Naive thymus-derived CD4-positive, alpha-beta T cell (primary cell): ENCODE measurements around the gene SLC17A1. TPM values are rescaled to one million over a fixed set of nuclear protein-coding genes. Genes with fewer than 3 reads are reported as not detected.

Source experiments
- ATAC-seq: fragments of 150-1000 bp; cut with Tn5 transposase; 2 replicates; pipeline ENCODE4 v1.10.0; 2021; ENCODE audit warnings: mild to moderate bottlenecking, moderate library complexity
- CTCF ChIA-PET: fragments of 350-600 bp; sonication (Branson Sonifier 250); formaldehyde crosslinking; loops from one replicate; lab custom pipeline; 2021; ENCODE audit warnings: antibody characterized with exemption; lab: Charles Lee
- POLR2A ChIA-PET: fragments of 350-600 bp; sonication (Branson Sonifier 250); formaldehyde crosslinking; loops from one replicate; lab custom pipeline; 2021; ENCODE audit warnings: antibody characterized with exemption, inconsistent platforms; lab: Charles Lee
- DNase-seq, 9 donors: peaks; one replicate each; pipeline versions ENCODE4 v3.0.0 to v3.0.0-alpha.2; 2020 to 2022; ENCODE audit warnings: mixed read lengths in 1 of 9
- H3K27ac ChIP-seq: one replicate; pipeline ENCODE4 v1.7.0; 2013; ENCODE audit warnings: mild to moderate bottlenecking, low read depth, low read length, moderate library complexity
- H3K27me3 ChIP-seq, 2 donors: one replicate each; pipeline ENCODE4 v1.7.0; 2013; ENCODE audit warnings: low read length in 2 of 2, mild to moderate bottlenecking in 2 of 2, moderate library complexity in 2 of 2; ENCODE audit not compliant: control insufficient read depth in 2 of 2, insufficient read depth in 2 of 2
- H3K36me3 ChIP-seq, 3 experiments: 1 replicate in 2 of 3; 2 replicates in 1 of 3; pipeline ENCODE4 v1.7.0; 2013; ENCODE audit warnings: low read length in 3 of 3, mild to moderate bottlenecking in 3 of 3, moderate library complexity in 1 of 3; ENCODE audit not compliant: insufficient read depth in 3 of 3, control insufficient read depth in 2 of 3
- H3K4me1 ChIP-seq, 2 donors: one replicate each; pipeline ENCODE4 v1.7.0; 2013; ENCODE audit warnings: low read length in 2 of 2, mild to moderate bottlenecking in 2 of 2, moderate library complexity in 1 of 2; ENCODE audit not compliant: control insufficient read depth in 2 of 2, insufficient read depth in 2 of 2
- H3K4me3 ChIP-seq: 2 replicates; pipeline ENCODE4 v1.7.0; 2013; ENCODE audit warnings: mild to moderate bottlenecking, low read length
- H3K9me3 ChIP-seq, 3 experiments: 1 replicate in 2 of 3; 2 replicates in 1 of 3; pipeline ENCODE4 v1.7.0; 2013; ENCODE audit warnings: low read length in 3 of 3; ENCODE audit not compliant: control insufficient read depth in 2 of 3
- H3K27ac Mint-ChIP-seq, 9 donors: one replicate each; pipeline ENCODE4 v1.8.0; 2020 to 2022; ENCODE audit warnings: mixed read lengths in 9 of 9, mild to moderate bottlenecking in 8 of 9, moderate library complexity in 5 of 9, inconsistent platforms in 2 of 9
- H3K27me3 Mint-ChIP-seq, 5 donors: one replicate each; pipeline ENCODE4 v1.8.0; 2021 to 2022; ENCODE audit warnings: mixed read lengths in 5 of 5, mild to moderate bottlenecking in 1 of 5
- H3K36me3 Mint-ChIP-seq, 5 donors: one replicate each; pipeline ENCODE4 v1.8.0; 2020 to 2022; ENCODE audit warnings: mixed read lengths in 5 of 5, mild to moderate bottlenecking in 3 of 5, inconsistent platforms in 1 of 5
- H3K4me1 Mint-ChIP-seq, 7 donors: one replicate each; pipeline ENCODE4 v1.8.0; 2020 to 2022; ENCODE audit warnings: mixed read lengths in 7 of 7, mild to moderate bottlenecking in 3 of 7, inconsistent platforms in 1 of 7
- H3K4me3 Mint-ChIP-seq, 10 donors: one replicate each; pipeline ENCODE4 v1.8.0; 2020 to 2022; ENCODE audit warnings: mild to moderate bottlenecking in 10 of 10, mixed read lengths in 10 of 10, moderate library complexity in 6 of 10, inconsistent platforms in 2 of 10
- H3K9me3 Mint-ChIP-seq, 11 donors: one replicate each; pipeline ENCODE4 v1.8.0; 2020 to 2022; ENCODE audit warnings: mixed read lengths in 11 of 11, mild to moderate bottlenecking in 4 of 11, inconsistent platforms in 1 of 11, moderate library complexity in 1 of 11
- intact Hi-C, 2 donors: fragments of 100-400 bp; cut with micrococcal nuclease; formaldehyde crosslinking; loops; one replicate each; pipeline ENCODE4 v1.15.1; 2023
- polyA plus RNA-seq, 2 donors: library from polyadenylated mRNA; unstranded; fragments of 300-500 nt; fragmentation: Illumina TruSeq; gene quantifications; one replicate each; pipeline ENCODE4 v1.2.3, GENCODE V29; 2021
- total RNA-seq, 6 experiments: library from RNA in 5 of 6; stranded (reverse) in 5 of 6; gene quantifications; 1 replicate in 5 of 6; 2 replicates in 1 of 6; pipeline ENCODE4 v1.2.3 and lab custom pipeline; 2021 to 2026

SLC17A1 gene
- total and polyA plus RNA-seq, 7 experiments from 2014 or later: not detected

- Histone ChIP-seq H3K4me3 (no peak overlapping the region), H3K27ac (no peak overlapping the region), H3K4me1 (no peaks in the 10 kb centered on the region), H3K27me3 (peaks cover 0 to 3% of the 10 kb centered on the region in 2 donors), H3K9me3 (no peaks in the 10 kb centered on the region), H3K36me3 (no peaks in the 10 kb centered on the region)
- peaks cover 0 to 4% (median 0%) of the 10 kb centered on the region in 7 donors for H3K4me1 Mint-ChIP-seq
- POLR2A ChIA-PET: interaction anchor here (0.6 kb wide), 1 partner anchor 1862 kb away, joined by 3 read pairs; no protein-coding TSS in a partner anchor
- H3K4me3 Mint-ChIP-seq: no peak overlapping the region
- no peak overlapping the region for H3K27ac Mint-ChIP-seq
- DNase-seq (no peak), ATAC-seq (no peak)
- intact Hi-C loops: no loop called here
- peaks cover 27 to 38% (median 33%) of the 10 kb centered on the region in 5 donors for H3K27me3 Mint-ChIP-seq
- CTCF ChIA-PET: no interaction called here
- peaks cover 0 to 23% (median 10%) of the 10 kb centered on the region in 11 donors for H3K9me3 Mint-ChIP-seq
- H3K36me3 Mint-ChIP-seq: peaks cover 0 to 9% (median 0%) of the 10 kb centered on the region in 5 donors
Measured at GRCh38 chr6:25829375-25829774, 2.5 kb downstream of the SLC17A1 start.

GRCh38 chr6:25821341-25821740 is 10.5 kb downstream of the SLC17A1 start:
- ATAC-seq (no peak), DNase-seq (no peak)
- H3K27ac ChIP-seq: no peak overlapping the region
- H3K27me3 ChIP-seq: no peaks in the 10 kb centered on the region
- no peaks in the 10 kb centered on the region for H3K9me3 ChIP-seq
- no peaks in the 10 kb centered on the region for H3K4me1 ChIP-seq
- Mint-ChIP-seq H3K4me1 (peaks cover 0 to 4% (median 0%) of the 10 kb centered on the region in 7 donors), H3K27ac (no peak overlapping the region), H3K27me3 (peaks cover 13 to 31% (median 29%) of the 10 kb centered on the region in 5 donors), H3K4me3 (no peak overlapping the region), H3K36me3 (peaks cover 0 to 4% (median 0%) of the 10 kb centered on the region in 5 donors), H3K9me3 (peaks cover 0 to 24% (median 10%) of the 10 kb centered on the region in 11 donors)
- H3K4me3 ChIP-seq: no peak overlapping the region
- CTCF ChIA-PET: no interaction called here
- no peaks in the 10 kb centered on the region for H3K36me3 ChIP-seq
- intact Hi-C loops: no loop called here
- POLR2A ChIA-PET: no interaction called here

GRCh38 chr6:25816252-25816651 is 15.6 kb downstream of the SLC17A1 start:
- no peaks in the 10 kb centered on the region for H3K9me3 ChIP-seq
- no peaks in the 10 kb centered on the region for H3K27me3 ChIP-seq
- intact Hi-C loops: no loop called here
- no peaks in the 10 kb centered on the region for H3K4me1 ChIP-seq
- no peak overlapping the region for H3K27ac ChIP-seq
- ChIA-PET CTCF (interaction anchor here (1.4 kb wide), 1 partner anchor 96 kb away, joined by 4 read pairs; no protein-coding TSS in a partner anchor), POLR2A (no interaction called here)
- DNase-seq: no peak
- H3K9me3 Mint-ChIP-seq: peaks cover 0 to 8% (median 2%) of the 10 kb centered on the region in 11 donors
- ATAC-seq: no peak
- H3K36me3 Mint-ChIP-seq: peaks cover 0 to 1% (median 0%) of the 10 kb centered on the region in 5 donors
- peaks cover 10 to 26% (median 19%) of the 10 kb centered on the region in 5 donors for H3K27me3 Mint-ChIP-seq
- H3K27ac Mint-ChIP-seq: no peak overlapping the region
- H3K4me3 Mint-ChIP-seq: no peak overlapping the region
- H3K4me3 ChIP-seq: no peak overlapping the region
- peaks cover 0 to under 1% (median 0%) of the 10 kb centered on the region in 7 donors for H3K4me1 Mint-ChIP-seq
- H3K36me3 ChIP-seq: no peaks in the 10 kb centered on the region

GRCh38 chr6:25815194-25815593 is 16.7 kb downstream of the SLC17A1 start:
- Histone ChIP-seq H3K4me3 (no peak overlapping the region), H3K27me3 (no peaks in the 10 kb centered on the region), H3K4me1 (no peaks in the 10 kb centered on the region), H3K9me3 (no peaks in the 10 kb centered on the region), H3K27ac (no peak overlapping the region), H3K36me3 (no peaks in the 10 kb centered on the region)
- intact Hi-C loops: no loop called here
- Mint-ChIP-seq H3K27ac (no peak overlapping the region), H3K36me3 (peaks cover 0 to 1% (median 0%) of the 10 kb centered on the region in 5 donors), H3K27me3 (peaks cover 10 to 26% (median 23%) of the 10 kb centered on the region in 5 donors), H3K9me3 (peaks cover 0 to 8% (median 2%) of the 10 kb centered on the region in 11 donors), H3K4me1 (no peaks in the 10 kb centered on the region), H3K4me3 (no peak overlapping the region)
- DNase-seq: no peak
- ChIA-PET CTCF (interaction anchor here (0.6 kb wide), 1 partner anchor 118 kb away, joined by 7 read pairs; no protein-coding TSS in a partner anchor), POLR2A (no interaction called here)
- no peak for ATAC-seq

- CTCF ChIA-PET: no interaction called here
- Histone ChIP-seq H3K4me1 (no peaks in the 10 kb centered on the region), H3K36me3 (no peaks in the 10 kb centered on the region), H3K27me3 (no peaks in the 10 kb centered on the region), H3K4me3 (no peak overlapping the region), H3K9me3 (no peaks in the 10 kb centered on the region), H3K27ac (no peak overlapping the region)
- ATAC-seq (no peak), DNase-seq (no peak)
- Mint-ChIP-seq H3K36me3 (no peaks in the 10 kb centered on the region), H3K9me3 (peaks cover 0 to 7% (median 2%) of the 10 kb centered on the region in 11 donors), H3K4me1 (peaks cover 0 to 5% (median 0%) of the 10 kb centered on the region in 7 donors), H3K4me3 (no peak overlapping the region), H3K27ac (no peak overlapping the region), H3K27me3 (peaks cover 29 to 39% (median 30%) of the 10 kb centered on the region in 5 donors)
- intact Hi-C loops: no loop called here
- POLR2A ChIA-PET: no interaction called here
Measured at GRCh38 chr6:25804804-25805203, 27.0 kb downstream of the SLC17A1 start.

- Mint-ChIP-seq H3K27ac (no peak overlapping the region), H3K4me1 (peaks cover 0 to 5% (median 0%) of the 10 kb centered on the region in 7 donors), H3K9me3 (peaks cover 0 to 7% (median 1%) of the 10 kb centered on the region in 11 donors), H3K4me3 (no peak overlapping the region), H3K27me3 (peaks cover 22 to 41% (median 25%) of the 10 kb centered on the region in 5 donors), H3K36me3 (no peaks in the 10 kb centered on the region)
- Histone ChIP-seq H3K9me3 (no peaks in the 10 kb centered on the region), H3K27ac (no peak overlapping the region), H3K36me3 (no peaks in the 10 kb centered on the region), H3K4me3 (no peak overlapping the region), H3K27me3 (no peaks in the 10 kb centered on the region), H3K4me1 (no peaks in the 10 kb centered on the region)
- DNase-seq: no peak
- no peak for ATAC-seq
- intact Hi-C loops: no loop called here
- CTCF ChIA-PET: no interaction called here
- POLR2A ChIA-PET: no interaction called here
Measured at GRCh38 chr6:25801436-25801835, 30.4 kb downstream of the SLC17A1 start.

GRCh38 chr6:25794784-25795183 is 37.1 kb downstream of the SLC17A1 start:
- no peak for ATAC-seq
- Mint-ChIP-seq H3K4me3 (no peak overlapping the region), H3K27me3 (peaks cover 0 to 16% (median 0%) of the 10 kb centered on the region in 5 donors), H3K4me1 (no peaks in the 10 kb centered on the region), H3K9me3 (no peaks in the 10 kb centered on the region), H3K36me3 (no peaks in the 10 kb centered on the region), H3K27ac (no peak overlapping the region)
- Histone ChIP-seq H3K4me3 (no peak overlapping the region), H3K9me3 (no peaks in the 10 kb centered on the region), H3K36me3 (no peaks in the 10 kb centered on the region), H3K27ac (no peak overlapping the region), H3K4me1 (no peaks in the 10 kb centered on the region), H3K27me3 (no peaks in the 10 kb centered on the region)
- CTCF ChIA-PET: no interaction called here
- no peak for DNase-seq
- intact Hi-C loops: no loop called here
- POLR2A ChIA-PET: no interaction called here
